GM11168 (cell line): ENCODE data around the gene BCHE.

Source experiments
- in situ Hi-C: fragments of 300-500 bp; cut with MboI; formaldehyde crosslinking; loops from one replicate; pipeline ENCODE4 v1.12.0; 2022; ENCODE audit warnings: low sequenced_read_pairs; ENCODE audit not compliant: unreplicated experiment

Gene BCHE

DNA sequence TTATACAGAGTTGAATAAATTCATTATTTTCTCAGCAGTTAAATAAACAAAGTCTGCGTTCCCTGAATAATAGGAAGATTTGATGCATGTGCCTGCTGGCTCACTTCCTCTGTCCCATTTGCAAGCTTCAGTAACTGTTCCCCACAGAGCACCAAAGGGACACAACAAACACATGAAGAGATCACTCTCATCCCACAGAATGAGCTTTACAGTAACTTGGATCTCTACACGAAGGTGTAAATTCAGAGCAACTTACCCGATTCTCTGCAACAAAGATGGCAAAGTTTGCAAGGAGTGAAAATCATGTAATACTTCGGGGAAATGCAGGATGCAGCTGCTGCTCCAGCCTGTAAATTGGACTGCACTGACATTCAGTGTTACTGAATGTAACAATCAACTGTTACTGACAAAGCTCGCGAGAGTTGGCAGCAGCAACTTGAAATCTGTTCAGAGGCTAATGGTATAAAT is at the start of gene BCHE:
BCHE (minus strand) TSS at position 366 of the 468 bp plus-strand sequence. CDS start 6,390 bp downstream, outside the sequence.
- in situ Hi-C loops, result no loop called here

DNA sequence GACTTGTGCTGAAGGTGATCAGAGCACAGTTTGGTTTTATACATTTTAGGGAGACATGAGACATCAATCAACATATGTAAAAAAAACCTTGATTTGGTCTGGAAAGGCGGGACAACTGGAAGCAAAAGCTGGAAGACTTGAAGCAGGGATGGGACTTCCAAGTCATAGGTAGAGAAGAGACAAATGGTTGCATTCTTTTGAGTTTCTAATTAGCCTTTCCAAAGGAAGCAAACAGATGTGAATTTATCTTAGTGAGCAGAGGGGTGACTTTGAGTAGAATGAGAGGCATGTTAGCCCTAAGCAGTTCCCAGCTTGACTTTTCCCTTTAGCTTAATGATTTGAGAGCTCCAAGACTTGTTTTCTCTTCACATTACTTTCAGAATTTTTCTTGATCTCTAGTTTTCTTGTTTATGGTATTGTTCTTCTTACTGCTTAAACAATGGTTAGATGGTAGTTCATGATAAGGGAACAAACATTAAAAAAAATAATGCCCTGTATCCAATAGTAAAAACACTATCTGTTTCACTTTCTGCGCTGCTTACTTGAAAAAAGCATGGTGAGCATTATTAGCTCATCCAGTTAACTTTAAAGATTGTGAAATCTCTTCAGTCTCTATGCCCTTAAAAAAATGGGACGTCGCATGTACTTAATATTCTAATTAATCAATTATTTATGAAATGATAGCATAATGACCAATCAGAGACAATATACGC is 48.5 kb upstream of the BCHE start:
- in situ Hi-C loops, result no loop called here

DNA sequence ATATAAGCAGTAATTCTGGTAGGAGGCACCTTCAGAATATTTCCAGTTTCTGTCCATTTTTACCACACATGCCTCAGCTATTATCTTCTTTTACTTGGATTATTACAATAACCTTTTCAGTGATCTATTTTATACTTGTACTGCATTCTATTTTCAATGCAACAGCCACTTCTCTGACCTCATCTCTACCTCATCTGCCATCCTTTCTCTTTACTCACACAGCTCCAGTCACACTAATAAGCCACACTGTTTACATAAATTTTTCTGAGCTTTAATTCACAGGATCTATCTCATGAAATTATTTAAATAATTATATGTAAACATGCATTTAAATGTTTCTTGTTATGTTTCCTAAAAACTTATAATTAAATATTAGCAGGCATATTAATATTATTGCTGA is 47.3 kb upstream of the BCHE start:
- in situ Hi-C loops, result no loop called here

DNA sequence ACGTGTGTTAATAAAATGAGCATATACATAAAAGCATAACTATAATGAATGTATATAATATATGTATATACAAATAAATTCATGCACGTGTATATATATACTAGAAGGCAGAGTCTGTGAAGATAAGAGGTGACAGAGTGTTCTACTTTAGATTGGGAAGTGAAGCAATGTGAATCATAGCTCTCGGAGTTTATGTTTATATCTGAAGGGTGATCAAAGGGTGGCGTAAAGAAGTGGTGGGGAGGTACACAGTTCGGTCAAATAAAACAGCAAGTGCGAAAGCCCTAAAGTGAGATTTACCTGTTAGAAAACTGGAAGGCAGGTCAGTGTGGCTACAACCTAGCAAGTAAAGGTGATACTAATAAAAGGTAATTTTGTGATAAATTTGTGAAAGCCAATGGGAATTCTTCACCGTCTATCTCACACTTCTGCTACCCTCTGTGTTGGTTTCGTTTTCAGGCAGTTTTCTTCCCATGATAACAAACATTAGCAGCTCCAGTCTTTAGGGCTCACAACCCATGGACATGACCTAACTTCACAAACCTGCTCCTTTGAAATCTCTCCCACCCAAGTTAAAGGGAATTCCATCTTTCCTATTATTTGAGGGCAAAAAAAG is 46.7 kb upstream of the BCHE start:
- in situ Hi-C loops, result no loop called here

DNA sequence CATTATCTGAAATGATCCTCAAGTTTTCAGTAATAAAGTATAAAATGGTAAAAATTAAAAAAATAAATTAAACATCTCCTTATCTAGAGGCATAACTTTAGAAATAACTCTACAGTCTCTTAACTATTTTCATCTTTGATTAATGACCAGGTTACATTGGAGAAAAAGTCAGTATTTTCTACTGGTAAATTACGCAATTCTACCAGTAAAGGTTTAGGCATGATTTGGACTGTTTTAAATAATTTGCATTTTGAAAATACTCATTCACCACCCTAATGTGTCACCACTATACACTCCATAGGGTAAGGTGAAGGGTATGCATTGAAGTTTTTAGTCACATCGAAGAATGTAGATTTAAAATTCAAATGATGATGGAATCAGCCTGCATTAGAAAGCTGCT is 45.9 kb upstream of the BCHE start:
- in situ Hi-C loops, result no loop called here

DNA sequence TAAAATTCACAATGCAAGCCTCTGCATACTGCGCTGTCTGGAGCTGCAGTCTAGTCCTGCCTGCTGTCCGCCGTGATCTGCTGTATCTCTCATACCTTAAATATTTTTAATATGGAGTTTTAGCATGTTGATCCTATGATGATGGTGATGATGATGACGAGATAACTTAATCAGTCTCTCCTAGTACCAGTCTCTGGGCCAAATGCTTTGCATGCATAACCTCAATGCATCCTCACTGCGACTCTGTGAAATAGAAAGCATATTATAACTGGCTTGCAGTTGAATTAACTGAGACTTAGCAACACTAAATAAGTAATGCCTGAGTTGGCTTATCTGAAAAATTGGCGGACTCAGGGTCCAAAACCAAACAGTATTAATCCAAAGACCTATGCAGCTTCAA is 38.4 kb upstream of the BCHE start:
- in situ Hi-C loops, result no loop called here

DNA sequence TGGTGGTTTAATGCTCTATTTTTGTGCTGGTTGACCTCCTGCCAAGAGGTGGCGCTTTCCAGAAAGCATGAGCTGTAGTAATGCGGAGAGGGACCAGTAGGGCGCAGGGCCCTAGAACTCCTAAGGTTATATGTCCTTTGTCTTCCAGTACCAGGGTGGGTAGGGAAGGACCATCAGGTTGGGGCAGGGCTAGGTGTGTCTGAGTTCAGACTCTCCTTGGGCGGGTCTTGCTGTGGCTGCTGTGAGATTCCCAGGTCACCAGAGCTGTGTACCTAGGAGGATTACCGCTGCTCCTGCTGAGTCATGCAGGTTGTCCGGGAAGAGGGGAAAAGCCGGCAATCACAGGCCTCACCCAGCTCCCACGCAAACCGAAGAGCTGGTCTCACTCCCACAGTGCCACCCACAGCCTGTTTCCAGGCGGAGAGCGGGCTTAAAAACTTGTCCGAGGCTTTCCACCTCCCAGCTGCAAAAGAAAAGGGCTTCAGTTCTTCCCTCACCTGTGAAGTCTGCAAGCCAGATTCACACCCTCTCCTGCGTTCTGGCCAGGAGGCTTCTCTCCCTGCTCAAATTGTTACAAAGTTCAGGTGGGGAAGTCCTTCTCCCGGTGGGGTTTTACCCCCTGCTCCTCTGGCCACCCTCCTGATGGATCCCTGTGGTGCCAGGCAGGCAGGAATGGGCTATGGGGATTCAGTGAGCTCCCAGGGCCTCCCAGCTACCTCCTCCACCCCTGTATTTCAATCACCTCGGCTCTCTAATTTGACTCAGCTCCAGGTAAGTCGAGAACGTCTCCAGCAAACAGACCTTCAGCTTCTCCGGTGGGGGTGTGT is 37.7 kb upstream of the BCHE start:
- in situ Hi-C loops, result no loop called here

DNA sequence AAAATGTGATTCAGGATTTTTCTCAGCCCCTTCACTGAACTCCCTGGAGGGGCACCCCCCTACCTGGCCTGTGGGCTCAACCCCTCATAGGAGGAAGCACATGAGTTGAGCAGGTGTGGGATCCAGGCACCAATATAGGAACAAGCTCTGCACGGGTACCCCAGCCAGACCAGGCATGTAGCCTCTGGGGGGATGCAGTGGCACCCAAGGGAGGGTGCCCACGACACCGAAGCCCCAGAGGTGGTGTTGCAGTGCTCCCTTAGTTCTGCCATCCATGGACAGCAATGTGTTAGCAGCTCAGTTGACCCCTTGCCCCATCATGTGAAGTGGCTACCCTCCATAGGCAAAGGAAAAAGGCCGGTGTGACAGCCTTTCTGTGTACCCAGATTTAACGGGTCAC is 30.9 kb upstream of the BCHE start:
- in situ Hi-C loops, result no loop called here

DNA sequence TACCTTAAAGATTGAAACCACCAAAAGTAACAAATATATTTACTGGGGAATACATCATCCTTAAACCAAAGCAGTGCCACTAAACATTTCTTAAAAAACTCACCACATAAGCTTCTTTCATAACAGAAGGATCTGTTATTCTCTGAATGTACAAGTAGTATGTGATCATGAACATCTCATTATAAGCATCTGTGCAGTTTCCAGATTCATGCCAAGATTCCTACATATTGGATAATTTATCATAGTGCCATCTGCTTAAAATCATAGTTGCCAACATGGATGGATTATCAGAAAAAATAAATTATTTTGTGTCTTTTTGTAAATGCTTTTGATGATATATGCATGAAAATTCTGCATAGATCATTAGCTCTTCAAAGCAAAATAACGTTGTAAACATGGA is 21.8 kb upstream of the BCHE start:
- in situ Hi-C loops, result no loop called here

DNA sequence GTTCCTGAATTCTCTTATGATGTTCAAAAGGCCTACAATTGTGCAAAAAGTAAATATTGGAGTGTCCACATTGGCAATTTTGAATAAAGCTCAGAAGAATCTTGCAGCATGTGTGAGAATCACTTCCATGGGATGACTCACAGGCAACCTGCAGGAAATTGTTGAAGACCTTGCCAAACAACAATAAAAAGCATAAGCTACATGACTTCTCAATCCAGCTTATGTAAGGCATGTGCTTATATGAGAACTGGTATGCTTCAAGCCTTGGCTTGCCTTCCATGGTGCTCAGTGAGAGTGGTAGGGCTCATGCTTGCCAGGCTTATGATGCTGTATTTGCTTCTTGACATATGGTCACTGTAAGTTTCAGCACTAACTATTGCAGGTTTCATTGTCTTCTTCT is 18.4 kb upstream of the BCHE start:
- in situ Hi-C loops, result no loop called here

DNA sequence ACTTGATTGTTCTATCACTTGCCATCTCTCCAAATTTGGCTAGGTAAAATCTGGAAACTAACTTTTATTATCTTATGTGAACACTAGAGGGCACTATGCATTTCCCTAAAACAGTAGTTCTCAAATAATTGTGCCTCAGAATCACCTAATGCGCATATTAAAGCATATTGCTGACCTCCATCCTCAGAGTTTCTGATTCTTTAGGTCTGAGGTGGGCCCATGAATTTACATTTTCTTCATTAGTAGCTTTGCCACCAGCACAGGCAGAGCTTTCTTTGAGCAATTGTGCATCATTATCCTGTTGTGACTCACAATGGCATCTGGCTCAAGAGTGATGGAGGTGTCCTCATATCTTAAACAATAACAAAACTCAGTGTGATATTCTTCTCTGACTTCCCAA is 17.5 kb upstream of the BCHE start:
- in situ Hi-C loops, result no loop called here

DNA sequence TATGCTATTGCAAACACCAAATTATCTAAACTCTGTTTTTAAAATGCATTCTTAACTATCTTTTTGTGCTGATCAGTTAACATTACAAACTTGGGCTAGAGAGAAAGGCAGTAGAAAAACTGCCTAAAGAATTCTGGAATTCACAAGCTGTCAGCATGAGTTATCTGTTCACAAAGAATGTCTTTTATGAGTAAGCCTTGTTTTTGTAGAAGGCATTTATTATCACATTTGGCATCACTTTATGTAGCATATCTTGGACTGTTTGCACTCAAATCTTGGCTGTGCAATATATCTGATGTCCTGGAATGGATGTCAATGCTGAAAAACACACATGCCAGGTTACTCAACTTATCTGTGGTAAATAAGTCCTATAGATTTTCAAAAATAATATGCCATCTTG is 15.5 kb upstream of the BCHE start:
- in situ Hi-C loops, result no loop called here

DNA sequence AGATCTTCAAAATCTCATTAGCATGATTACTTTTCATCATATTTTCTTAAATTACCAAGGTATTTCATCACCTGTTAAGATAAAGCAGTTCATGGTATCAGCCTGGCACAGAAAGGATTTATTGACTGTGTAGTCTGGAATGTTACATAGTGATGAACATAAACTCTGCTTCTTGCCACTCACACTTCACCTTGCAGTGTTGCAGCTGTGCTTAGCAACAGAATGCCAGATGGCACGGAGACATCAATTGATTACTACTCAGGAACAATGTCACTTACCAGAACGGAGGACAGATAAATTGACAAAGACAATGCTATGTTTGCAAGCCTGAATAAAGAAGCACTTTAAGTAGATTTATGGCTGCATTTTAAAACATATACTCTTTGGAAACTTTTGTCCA is 15.0 kb upstream of the BCHE start:
- in situ Hi-C loops, result no loop called here

DNA sequence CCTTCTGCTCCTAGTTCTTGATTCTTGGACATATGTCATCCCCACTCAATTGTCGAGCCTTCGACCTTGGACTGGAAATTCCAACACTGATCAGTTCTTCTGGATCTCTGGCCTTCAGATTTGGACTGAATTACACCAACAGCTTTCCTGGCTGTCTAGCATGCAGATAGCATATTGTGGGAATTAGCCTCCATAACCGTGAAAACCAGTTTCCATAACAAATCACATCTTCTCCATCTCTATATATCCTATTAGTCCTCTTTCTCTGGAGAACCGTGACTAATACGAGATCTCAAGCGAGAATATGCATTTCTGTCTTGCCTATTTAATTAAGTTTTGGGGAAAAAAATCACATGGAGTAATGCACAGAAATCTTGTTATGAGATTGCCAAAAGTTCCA is 8.8 kb upstream of the BCHE start:
- in situ Hi-C loops, result no loop called here

DNA sequence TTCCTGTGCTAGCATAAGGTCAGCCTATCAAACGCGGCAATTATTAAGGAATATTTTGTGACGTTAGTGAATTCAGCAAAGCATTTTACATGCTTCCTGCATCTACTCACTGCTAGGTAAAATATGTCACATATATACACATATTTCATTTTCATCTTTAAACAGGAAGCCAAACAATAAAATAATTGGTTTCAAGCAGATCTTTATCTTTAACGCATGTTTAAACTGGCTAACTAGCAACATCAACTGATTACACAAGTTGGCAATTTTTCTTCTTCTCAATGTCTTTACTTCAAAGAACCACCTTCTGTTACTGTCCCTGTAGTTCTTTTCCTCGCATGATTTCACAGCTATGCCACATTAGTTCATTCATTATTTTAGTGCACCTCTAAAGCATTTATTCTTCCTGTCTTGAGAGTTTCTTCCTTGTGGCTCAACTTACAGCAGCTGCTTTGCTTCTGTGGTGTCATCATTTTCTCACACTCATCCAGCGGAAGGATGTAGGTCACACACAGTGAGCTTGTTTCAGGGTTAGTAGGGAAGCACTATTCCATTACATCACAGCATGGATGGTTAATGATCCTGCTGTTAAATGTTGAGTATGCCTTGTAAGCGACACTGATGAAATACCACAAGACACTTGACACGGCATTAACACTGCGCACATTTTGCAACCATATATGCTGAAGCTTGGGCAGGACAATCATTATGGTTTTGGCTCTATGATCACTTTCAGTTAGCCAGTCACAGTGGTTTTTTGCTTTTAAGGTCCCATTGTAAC is 2.3 kb upstream of the BCHE start:
- in situ Hi-C loops, result no loop called here

DNA sequence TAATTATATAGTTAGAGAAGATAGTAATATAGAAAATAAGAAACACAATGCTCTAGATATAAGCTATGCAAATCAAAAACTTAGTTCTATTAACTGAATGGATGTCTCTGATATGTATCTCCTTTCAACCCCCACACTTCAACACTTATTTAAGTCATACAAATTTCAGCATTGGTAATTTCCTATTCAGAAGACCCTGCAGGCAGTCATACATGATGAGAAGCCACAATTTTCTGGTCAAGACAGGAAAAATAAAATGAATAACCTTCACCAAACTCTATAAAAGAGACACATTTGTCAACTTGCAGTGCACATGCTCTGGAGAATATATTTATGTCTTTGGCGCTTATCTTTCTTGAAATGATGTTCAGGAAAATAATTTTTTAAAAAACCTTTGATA is 578 bp upstream of the BCHE start:
- in situ Hi-C loops, result no loop called here

DNA sequence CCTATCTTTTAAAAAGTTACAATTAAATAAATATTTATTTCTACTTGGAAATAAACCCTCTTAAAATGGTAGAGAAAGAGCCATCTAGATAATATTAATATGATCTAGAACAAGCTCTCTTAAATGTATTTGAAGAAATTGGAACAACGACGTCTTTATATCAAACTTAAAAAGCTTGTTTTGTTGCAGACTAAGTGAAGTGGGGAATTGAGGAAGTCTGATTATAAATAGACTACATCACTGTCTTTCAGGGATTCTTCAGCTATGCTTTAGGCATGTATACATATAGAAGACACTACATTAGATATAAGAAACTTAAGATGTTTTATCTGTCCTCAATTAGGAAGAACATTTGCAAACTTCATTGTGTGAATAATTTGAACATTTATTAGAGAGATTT is 1.8 kb downstream of the BCHE start:
- in situ Hi-C loops, result no loop called here

DNA sequence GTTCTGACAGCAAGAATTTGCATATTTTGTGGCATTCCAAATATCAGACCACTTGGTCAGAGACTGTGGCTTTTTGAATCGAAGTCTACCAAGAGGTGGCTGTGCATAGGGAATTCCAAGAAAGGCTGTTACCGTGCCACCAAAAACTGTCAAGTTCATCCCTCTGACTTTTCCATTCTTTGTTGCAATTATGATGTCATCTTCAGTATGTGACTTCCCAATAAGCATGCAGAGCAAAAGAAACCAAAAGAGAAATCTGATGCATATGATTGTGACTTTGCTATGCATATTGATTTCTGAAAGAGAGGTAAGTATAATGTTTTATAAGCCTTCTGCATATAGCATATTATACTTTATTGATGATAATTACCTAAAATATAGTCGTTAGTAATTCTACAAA is 6.5 kb downstream of the BCHE start:
- in situ Hi-C loops, result no loop called here

DNA sequence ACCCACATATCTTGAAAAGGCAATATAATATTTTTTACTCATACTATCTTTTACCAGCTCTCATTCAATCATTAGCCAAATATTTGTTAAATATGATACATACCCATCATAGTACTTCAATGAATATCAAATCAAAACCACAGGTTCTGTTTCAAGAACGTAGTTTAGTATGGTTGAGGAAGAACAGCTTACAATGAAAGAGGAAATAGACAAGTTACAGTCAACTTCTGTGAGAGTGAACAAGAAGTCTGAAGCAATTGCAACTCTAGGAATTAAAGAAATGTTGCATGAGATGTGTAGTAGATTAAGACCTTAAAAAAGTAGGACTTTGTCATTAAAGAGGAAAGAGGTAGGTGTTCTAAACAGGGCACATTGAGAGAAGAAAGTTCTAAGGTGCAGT is 9.3 kb downstream of the BCHE start:
- in situ Hi-C loops, result no loop called here

DNA sequence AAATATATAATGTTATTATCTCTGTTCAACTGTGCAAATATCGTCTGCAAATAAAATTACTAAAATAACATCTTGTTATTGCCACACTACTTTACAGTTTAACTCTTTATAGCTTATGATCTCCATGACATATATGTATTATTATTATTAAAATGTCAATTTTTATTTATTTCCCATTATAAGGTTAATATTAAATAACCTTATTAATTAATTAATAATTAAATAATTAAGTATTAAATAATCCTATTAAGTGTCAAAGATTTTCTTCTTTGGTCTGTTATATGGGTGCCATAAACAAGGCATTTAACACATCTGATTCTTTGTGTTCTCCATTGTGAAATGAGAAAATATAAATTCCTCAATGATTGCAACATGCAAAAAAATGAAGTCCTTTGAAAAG is 10.0 kb downstream of the BCHE start:
- in situ Hi-C loops, result no loop called here
